GM23248 (cell line): Measurements from ENCODE around the gene FGF2. TPM values are rescaled to one million over a fixed set of nuclear protein-coding genes. Genes with fewer than 3 reads are reported as not detected.
A peak's percentile ranks its signal among the peaks of the same experiment; 100 is the strongest.

Source experiments
- DNase-seq: peaks from one replicate; pipeline ENCODE4 v3.0.0-alpha.2; 2015
- H2AFZ ChIP-seq: fragments of 200-600 bp; sonication (generic); 2 replicates; pipeline ENCODE4 v1.6.1; 2016; ENCODE audit warnings: antibody characterized with exemption
- H3F3A ChIP-seq: fragments of 200-600 bp; sonication (generic); 2 replicates; pipeline ENCODE4 v1.6.1; 2016; ENCODE audit warnings: mild to moderate bottlenecking, antibody characterized with exemption, mixed run types; ENCODE audit not compliant: insufficient read depth
- H3K27ac ChIP-seq: fragments of 200-600 bp; sonication (generic); 2 replicates; pipeline ENCODE4 v1.5.1; 2016; ENCODE audit warnings: mild to moderate bottlenecking
- H3K27me3 ChIP-seq: fragments of 200-600 bp; sonication (generic); replicated peaks from 2 replicates; pipeline ENCODE4 v1.6.1; 2016; ENCODE audit warnings: mild to moderate bottlenecking; ENCODE audit not compliant: insufficient read depth
- H3K36me3 ChIP-seq: fragments of 200-600 bp; sonication (generic); 2 replicates; pipeline ENCODE4 v1.6.1; 2016; ENCODE audit warnings: low read depth, mild to moderate bottlenecking
- H3K4me1 ChIP-seq: fragments of 200-600 bp; sonication (generic); 2 replicates; pipeline ENCODE4 v1.6.1; 2016; ENCODE audit warnings: mild to moderate bottlenecking; ENCODE audit not compliant: insufficient read depth
- H3K4me2 ChIP-seq: fragments of 200-600 bp; sonication (generic); one replicate; pipeline ENCODE4 v1.6.1; 2016; ENCODE audit warnings: mild to moderate bottlenecking; ENCODE audit not compliant: unreplicated experiment
- H3K4me3 ChIP-seq: fragments of 200-600 bp; sonication (generic); 2 replicates; pipeline ENCODE4 v1.5.1; 2016; ENCODE audit warnings: mild to moderate bottlenecking
- H3K79me2 ChIP-seq: fragments of 200-600 bp; sonication (generic); 2 replicates; pipeline ENCODE4 v1.6.1; 2016; ENCODE audit warnings: mild to moderate bottlenecking; ENCODE audit not compliant: insufficient read depth
- H3K9ac ChIP-seq: fragments of 200-600 bp; sonication (generic); 2 replicates; pipeline ENCODE4 v1.6.1; 2016; ENCODE audit warnings: mild to moderate bottlenecking
- H3K9me2 ChIP-seq: fragments of 200-600 bp; sonication (generic); 2 replicates; pipeline ENCODE4 v1.6.1; 2016; ENCODE audit warnings: mixed run types, mild to moderate bottlenecking, moderate library complexity; ENCODE audit not compliant: insufficient read depth
- H3K9me3 ChIP-seq: fragments of 200-600 bp; sonication (generic); one replicate; pipeline ENCODE4 v1.6.1; 2017; ENCODE audit warnings: low read depth
- H4K20me1 ChIP-seq: fragments of 200-600 bp; sonication (generic); 2 replicates; pipeline ENCODE4 v1.6.0; 2016; ENCODE audit not compliant: insufficient read depth
- EZH2 ChIP-seq: fragments of 200-600 bp; sonication (generic); IDR thresholded peaks from 2 replicates; pipeline ENCODE4 v1.6.1; 2018; ENCODE audit warnings: antibody characterized with exemption, mild to moderate bottlenecking; ENCODE audit not compliant: insufficient read depth, poor library complexity, severe bottlenecking
- EZH2phosphoT487 ChIP-seq: fragments of 200-600 bp; sonication (generic); IDR thresholded peaks from 2 replicates; pipeline ENCODE4 v1.6.1; 2018; ENCODE audit warnings: antibody characterized with exemption, moderate library complexity, mild to moderate bottlenecking, low read depth; ENCODE audit not compliant: insufficient read depth
- WGBS, 2 experiments: methylation state at CpG; one replicate each; pipeline ENCODE4 v1.1.6; 2015 to 2017; ENCODE audit warnings: low lambda C conversion rate in 2 of 2, low coverage in 1 of 2; ENCODE audit errors: missing lambda C conversion rate in 2 of 2; 5-methylcytosine and 5-hydroxymethylcytosine counted together
- in situ Hi-C: fragments of 300-500 bp; cut with MboI; formaldehyde crosslinking; loops from 2 replicates; pipeline ENCODE4 v1.15.0; 2020
- polyA plus RNA-seq: library from polyadenylated mRNA; unstranded; fragments of >200 nt; fragmentation: Nextera tagmentation; extraction: Ambion mirVana; gene quantifications from 2 replicates; pipeline ENCODE4 v1.2.1, GENCODE V29; 2016
- total RNA-seq: library from RNA; depleted of rRNA; stranded (reverse); fragments of >200 nt; shearing (Covaris generic); gene quantifications from 2 replicates; pipeline ENCODE4 v1.2.3, GENCODE V29; 2014

The FGF2 gene
- total and polyA plus RNA-seq, 2 experiments from 2014 or later, result 36.9 to 306 TPM

- no peaks in the 10 kb centered on the region for H3K36me3 ChIP-seq
- peaks cover 30% of the 10 kb centered on the region for H3F3A ChIP-seq
- no peaks in the 10 kb centered on the region for H3K9me2 ChIP-seq
- peaks cover 59% of the 10 kb centered on the region for H3K79me2 ChIP-seq
- no peak for DNase-seq
- H3K27ac ChIP-seq, result no peak overlapping the region
- H3K9me3 ChIP-seq, result no peaks in the 10 kb centered on the region
- no peak overlapping the region for H3K4me2 ChIP-seq
- no peak overlapping the region for H3K4me3 ChIP-seq
- H4K20me1 ChIP-seq, result no peaks in the 10 kb centered on the region
- in situ Hi-C loops, result loop anchor here (10.0 kb wide), 1 partner anchor 316 kb away; no protein-coding TSS in a partner anchor
- H3K4me1 ChIP-seq, result peaks cover 18% of the 10 kb centered on the region
- WGBS, 2 experiments, result 85 to 87% methylated on average over 5 of the region's 5 CpGs
- H3K27me3 ChIP-seq, result no peaks in the 10 kb centered on the region
- no peak overlapping the region for H3K9ac ChIP-seq
- TF ChIP-seq EZH2 (no peak), EZH2phosphoT487 (no peak)
- no peak overlapping the region for H2AFZ ChIP-seq
Measured at GRCh38 chr4:122920473-122920872, 93.8 kb downstream of the FGF2 start.

- H3K27ac ChIP-seq, result peak overlapping the region; percentile 65; the same call in 1 of the 2 replicates
- H3K27me3 ChIP-seq, result no peaks in the 10 kb centered on the region
- no peak for DNase-seq
- peak overlapping the region; percentile 98 for H2AFZ ChIP-seq
- TF ChIP-seq EZH2phosphoT487, result no peak
- no peak for TF ChIP-seq EZH2
- H3K4me1 ChIP-seq, result peaks cover 18% of the 10 kb centered on the region
- H3K4me3 ChIP-seq, result peak overlapping the region; percentile 99
- in situ Hi-C loops, result loop anchor here (10.0 kb wide), 1 partner anchor 316 kb away; no protein-coding TSS in a partner anchor
- no peaks in the 10 kb centered on the region for H3K36me3 ChIP-seq
- H3K9ac ChIP-seq, result peak overlapping the region; percentile 83
- peaks cover 28% of the 10 kb centered on the region for H3F3A ChIP-seq
- no peaks in the 10 kb centered on the region for H3K9me3 ChIP-seq
- no peaks in the 10 kb centered on the region for H3K9me2 ChIP-seq
- peaks cover 67% of the 10 kb centered on the region for H3K79me2 ChIP-seq
- 77 to 82% methylated on average over 5 of the region's 5 CpGs for WGBS, 2 experiments
- no peaks in the 10 kb centered on the region for H4K20me1 ChIP-seq
- peak overlapping the region; percentile 97 for H3K4me2 ChIP-seq
Measured at GRCh38 chr4:122921300-122921699, 94.7 kb downstream of the FGF2 start.

- Histone ChIP-seq H3K27me3 (no peaks in the 10 kb centered on the region), H3K4me1 (peaks cover 25% of the 10 kb centered on the region), H3F3A (peaks cover 19% of the 10 kb centered on the region), H3K4me3 (peak within 1 kb of the TSS; percentile 99), H2AFZ (peak within 1 kb of the TSS; percentile 98), H4K20me1 (no peaks in the 10 kb centered on the region), H3K9ac (peak within 1 kb of the TSS; percentile 83), H3K27ac (peak within 1 kb of the TSS; percentile 65), H3K4me2 (peak within 1 kb of the TSS; percentile 97), H3K9me3 (no peaks in the 10 kb centered on the region), H3K9me2 (no peaks in the 10 kb centered on the region), H3K79me2 (peaks cover 76% of the 10 kb centered on the region), H3K36me3 (no peaks in the 10 kb centered on the region)
- in situ Hi-C loops, result loop anchor here (10.0 kb wide), 1 partner anchor 317 kb away; no protein-coding TSS in a partner anchor
- DNase-seq, result peak; percentile 83
- WGBS, 2 experiments, result 1% methylated on average over 62 to 63 of the region's 63 CpGs
- TF ChIP-seq EZH2, result no peak
- TF ChIP-seq EZH2phosphoT487, result no peak
Measured at GRCh38 chr4:122921971-122922876, 95.6 kb downstream of the FGF2 start, which contains the start of gene NUDT6. TSS of gene NUDT6 (minus strand) at chr4:122922597. CDS start at chr4:122922572, 25 bp downstream.

- DNase-seq, result peak; percentile 91
- Histone ChIP-seq H2AFZ (peak overlapping the region; percentile 98), H3K79me2 (peaks cover 84% of the 10 kb centered on the region), H3K9me3 (no peaks in the 10 kb centered on the region), H3K27me3 (no peaks in the 10 kb centered on the region), H3K27ac (peak overlapping the region; percentile 65), H3F3A (peaks cover 13% of the 10 kb centered on the region), H3K9ac (peak overlapping the region; percentile 83), H3K4me3 (peak overlapping the region; percentile 99), H4K20me1 (no peaks in the 10 kb centered on the region), H3K4me2 (peak overlapping the region; percentile 97), H3K4me1 (peaks cover 26% of the 10 kb centered on the region), H3K36me3 (no peaks in the 10 kb centered on the region), H3K9me2 (no peaks in the 10 kb centered on the region)
- in situ Hi-C loops, result loop anchor here (10.0 kb wide), 1 partner anchor 318 kb away; no protein-coding TSS in a partner anchor
- TF ChIP-seq EZH2phosphoT487, result no peak
- TF ChIP-seq EZH2, result no peak
- 1% methylated on average over 34 of the region's 34 CpGs for WGBS, 2 experiments
Measured at GRCh38 chr4:122922877-122923511, 96.4 kb downstream of the FGF2 start.
